NT2/D1 (cell line): ENCODE results near the gene SMPDL3A.

ENCODE experiments used
- DNase-seq: peaks from one replicate; pipeline ENCODE4 v3.0.0-alpha.2; 2011; ENCODE audit warnings: low read depth, low spot score
- H3K27me3 ChIP-seq: 2 replicates; pipeline ENCODE4 v1.6.0; 2011; ENCODE audit warnings: mild to moderate bottlenecking; ENCODE audit not compliant: insufficient read length, insufficient read depth
- H3K36me3 ChIP-seq: 2 replicates; pipeline ENCODE4 v1.6.1; 2011; ENCODE audit warnings: mild to moderate bottlenecking, low read length, mixed read lengths; ENCODE audit not compliant: insufficient read depth, insufficient read length
- H3K4me1 ChIP-seq: 2 replicates; pipeline ENCODE4 v1.5.1; 2011; ENCODE audit not compliant: insufficient read depth, insufficient read length
- H3K4me3 ChIP-seq: 2 replicates; pipeline ENCODE4 v1.5.1; 2011; ENCODE audit warnings: low read depth; ENCODE audit not compliant: insufficient read length
- H3K9ac ChIP-seq: 2 replicates; pipeline ENCODE4 v1.6.0; 2011; ENCODE audit warnings: low read depth; ENCODE audit not compliant: insufficient read length
- H3K9me3 ChIP-seq: 2 replicates; pipeline ENCODE4 v1.5.1; 2011; ENCODE audit warnings: mild to moderate bottlenecking, low read length; ENCODE audit not compliant: insufficient read depth
- SUZ12 ChIP-seq: IDR thresholded peaks from 2 replicates; pipeline ENCODE4 v1.6.1; 2011; ENCODE audit not compliant: insufficient read length, insufficient read depth; ENCODE audit errors: extremely low read depth
- YY1 ChIP-seq: IDR thresholded peaks from 2 replicates; pipeline ENCODE4 v1.6.1; 2011; ENCODE audit not compliant: insufficient read length, insufficient read depth
- ZNF274 ChIP-seq: IDR thresholded peaks from 2 replicates; pipeline ENCODE4 v1.6.1; 2011; ENCODE audit warnings: mild to moderate bottlenecking, low read depth, low read length

Gene SMPDL3A

DNA sequence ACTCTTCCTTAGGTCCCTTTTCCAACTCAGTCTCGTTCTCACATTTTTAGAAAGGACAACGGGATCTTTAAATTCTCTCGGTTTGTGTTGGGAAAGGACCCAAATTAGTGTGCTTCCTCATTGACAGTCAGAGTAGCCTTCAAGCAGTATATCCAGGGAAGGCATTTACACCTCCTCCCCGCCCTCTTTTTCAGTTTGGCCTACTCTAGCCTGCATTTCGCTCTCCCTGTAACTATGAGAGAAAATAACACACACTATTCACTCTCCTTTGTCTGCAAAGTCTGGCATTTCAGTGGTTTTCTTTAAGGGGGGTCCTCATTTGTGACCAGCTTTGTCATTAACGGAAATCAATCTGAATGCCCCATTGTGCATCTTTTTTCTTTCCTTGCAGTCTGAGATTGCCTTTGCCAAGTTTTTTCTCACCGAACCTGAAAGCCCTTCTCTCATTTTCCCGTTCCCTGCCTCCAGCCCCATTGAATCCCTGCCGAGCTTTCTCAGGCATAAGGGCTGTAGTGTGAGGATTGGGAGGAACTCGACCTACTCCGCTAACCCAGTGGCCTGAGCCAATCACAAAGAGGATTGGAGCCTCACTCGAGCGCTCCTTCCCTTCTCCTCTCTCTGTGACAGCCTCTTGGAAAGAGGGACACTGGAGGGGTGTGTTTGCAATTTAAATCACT is 9.9 kb upstream of the SMPDL3A start:
- TF ChIP-seq ZNF274 (no peak), SUZ12 (no peak), YY1 (no peak)
- Histone ChIP-seq H3K36me3 (no peaks in the 10 kb centered on the region), H3K4me3 (no peak overlapping the region), H3K9ac (no peak overlapping the region), H3K4me1 (no peaks in the 10 kb centered on the region), H3K9me3 (no peaks in the 10 kb centered on the region), H3K27me3 (no peaks in the 10 kb centered on the region)
- no peak for DNase-seq

DNA sequence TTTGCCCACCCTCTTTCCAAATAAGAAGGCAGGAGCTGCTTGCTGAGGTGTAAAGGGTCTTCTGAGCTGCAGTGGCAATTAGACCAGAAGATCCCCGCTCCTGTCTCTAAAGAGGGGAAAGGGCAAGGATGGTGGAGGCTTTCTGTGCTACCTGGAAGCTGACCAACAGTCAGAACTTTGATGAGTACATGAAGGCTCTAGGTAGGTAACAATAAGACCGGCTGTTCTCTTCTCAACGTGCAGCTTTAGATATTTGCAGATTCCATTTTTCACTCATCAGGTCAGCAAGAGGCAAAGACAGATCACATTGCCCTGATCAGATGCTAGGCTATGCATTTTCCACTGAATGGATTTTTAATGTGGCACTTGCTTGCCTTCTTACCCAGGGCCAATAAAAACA is 9.4 kb upstream of the SMPDL3A start, which contains the start of gene FABP7:
TSS of gene FABP7 (plus strand) at position 50 of the 400 bp plus-strand sequence. CDS start at position 129, 79 bp downstream.
- H3K4me1 ChIP-seq, result no peaks in the 10 kb centered on the region
- no peak for DNase-seq
- no peak within 1 kb of the TSS for H3K9ac ChIP-seq
- no peaks in the 10 kb centered on the region for H3K27me3 ChIP-seq
- TF ChIP-seq SUZ12, result no peak
- H3K4me3 ChIP-seq, result no peak within 1 kb of the TSS
- H3K9me3 ChIP-seq, result no peaks in the 10 kb centered on the region
- no peaks in the 10 kb centered on the region for H3K36me3 ChIP-seq

DNA sequence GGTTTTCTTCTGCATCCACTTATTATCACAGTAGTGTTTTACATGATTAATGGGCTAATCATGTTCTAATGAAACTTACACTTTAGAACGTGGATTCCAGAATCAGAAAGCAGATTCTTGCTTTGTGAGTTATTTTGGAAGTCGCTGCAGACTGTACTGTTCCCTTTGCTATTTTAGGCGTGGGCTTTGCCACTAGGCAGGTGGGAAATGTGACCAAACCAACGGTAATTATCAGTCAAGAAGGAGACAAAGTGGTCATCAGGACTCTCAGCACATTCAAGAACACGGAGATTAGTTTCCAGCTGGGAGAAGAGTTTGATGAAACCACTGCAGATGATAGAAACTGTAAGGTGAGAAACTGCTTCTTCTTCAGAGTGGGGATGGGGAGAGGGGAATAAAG is 8.9 kb upstream of the SMPDL3A start:
- no peak overlapping the region for H3K9ac ChIP-seq

DNA sequence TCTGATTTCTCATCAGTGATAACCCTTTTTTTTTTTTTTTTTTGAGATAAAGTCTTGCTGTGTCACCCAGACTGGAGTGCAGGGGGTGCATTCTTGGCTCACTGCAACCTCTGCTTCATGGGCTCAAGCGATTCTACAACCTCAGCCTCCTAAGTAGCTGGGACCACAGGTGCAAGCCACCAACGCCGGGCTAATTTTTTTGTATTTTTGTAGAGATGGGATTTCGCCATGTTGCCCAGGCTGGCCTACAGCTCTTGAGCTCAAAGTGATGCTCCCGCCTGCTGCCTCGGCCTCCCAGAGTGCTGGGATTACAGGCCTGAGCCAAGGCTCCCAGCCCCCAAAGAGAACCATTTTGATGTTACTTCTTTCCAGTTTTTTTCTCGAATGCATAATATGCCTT is 7.3 kb upstream of the SMPDL3A start:
- Histone ChIP-seq H3K36me3 (no peaks in the 10 kb centered on the region), H3K4me1 (no peaks in the 10 kb centered on the region), H3K9ac (no peak overlapping the region), H3K27me3 (no peaks in the 10 kb centered on the region), H3K9me3 (no peaks in the 10 kb centered on the region), H3K4me3 (no peak overlapping the region)
- DNase-seq, result no peak
- no peak for TF ChIP-seq SUZ12
- no peak for TF ChIP-seq YY1

More for the DNA sequence above, 8.9 kb upstream of the SMPDL3A start:
- Histone ChIP-seq H3K36me3 (no peaks in the 10 kb centered on the region), H3K27me3 (no peaks in the 10 kb centered on the region), H3K4me1 (no peaks in the 10 kb centered on the region), H3K4me3 (no peak overlapping the region), H3K9me3 (no peaks in the 10 kb centered on the region)
- TF ChIP-seq ZNF274 (no peak), SUZ12 (no peak), YY1 (no peak)
- no peak for DNase-seq

DNA sequence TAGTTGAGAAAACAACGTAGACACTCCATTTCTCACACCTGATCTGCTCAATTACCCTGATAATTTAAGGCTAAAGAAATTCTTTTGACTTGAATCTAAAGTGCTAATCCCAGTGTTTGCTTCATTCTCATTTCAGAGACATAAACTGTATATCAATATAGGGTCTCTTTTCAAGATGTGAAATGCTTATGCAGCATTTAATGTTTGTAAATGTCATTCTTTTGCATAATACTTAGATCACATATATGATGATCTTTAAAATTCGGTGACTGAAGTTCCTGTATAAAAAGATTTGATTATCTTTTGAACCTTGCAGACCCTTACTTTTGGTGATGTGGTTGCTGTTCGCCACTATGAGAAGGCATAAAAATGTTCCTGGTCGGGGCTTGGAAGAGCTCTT is 5.7 kb upstream of the SMPDL3A start:
- Histone ChIP-seq H3K4me1 (no peaks in the 10 kb centered on the region), H3K27me3 (peaks cover 2% of the 10 kb centered on the region), H3K4me3 (no peak overlapping the region), H3K9ac (no peak overlapping the region), H3K9me3 (no peaks in the 10 kb centered on the region), H3K36me3 (no peaks in the 10 kb centered on the region)
- no peak for DNase-seq
- no peak for TF ChIP-seq YY1
- no peak for TF ChIP-seq SUZ12
- no peak for TF ChIP-seq ZNF274

DNA sequence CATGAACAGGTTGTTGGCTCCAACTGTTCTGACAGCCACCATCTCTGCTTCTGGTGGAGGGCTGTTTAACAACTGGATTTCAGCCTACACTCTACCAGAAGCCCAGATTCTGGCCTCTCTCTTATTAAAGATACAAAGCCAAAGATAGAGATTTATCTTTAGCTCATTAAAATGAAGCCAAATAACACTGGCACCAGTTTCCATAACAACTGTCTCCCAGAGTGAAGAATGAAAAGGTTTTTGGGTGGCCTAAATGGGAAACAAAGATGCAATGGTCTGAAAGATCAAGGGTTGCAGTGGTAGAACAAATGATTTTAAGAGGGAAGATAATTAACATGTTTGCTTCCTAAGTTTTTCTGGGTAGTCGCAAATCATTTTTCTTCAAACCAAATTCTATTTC is 3.2 kb upstream of the SMPDL3A start:
- no peak overlapping the region for H3K9ac ChIP-seq
- no peak for TF ChIP-seq YY1
- no peak for TF ChIP-seq ZNF274
- no peak for TF ChIP-seq SUZ12

DNA sequence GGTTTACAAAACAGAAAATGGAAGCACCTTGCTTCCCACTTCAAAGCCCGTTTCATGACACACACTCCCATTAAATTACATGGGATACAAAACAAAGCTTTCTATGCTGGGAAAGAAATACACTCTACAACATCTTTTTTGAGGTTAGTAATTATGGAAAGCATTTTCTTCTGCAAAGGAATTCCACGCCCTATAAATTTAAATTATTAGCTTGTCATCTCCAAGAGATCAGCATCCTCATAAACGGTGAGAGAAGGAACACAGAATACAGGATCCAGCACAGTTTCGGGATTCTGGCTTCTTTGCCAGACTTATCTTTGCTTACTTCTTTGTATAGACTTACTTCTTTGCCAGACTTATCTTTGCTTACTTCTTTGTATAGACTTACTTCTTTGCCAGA is 1.3 kb upstream of the SMPDL3A start:
- Histone ChIP-seq H3K9ac (no peak overlapping the region), H3K4me1 (no peaks in the 10 kb centered on the region), H3K4me3 (no peak overlapping the region), H3K36me3 (no peaks in the 10 kb centered on the region), H3K9me3 (no peaks in the 10 kb centered on the region), H3K27me3 (peaks cover 2% of the 10 kb centered on the region)
- no peak for DNase-seq
- TF ChIP-seq YY1 (no peak), ZNF274 (no peak), SUZ12 (no peak)

More for the DNA sequence above, 3.2 kb upstream of the SMPDL3A start:
- Histone ChIP-seq H3K4me3 (no peak overlapping the region), H3K27me3 (peaks cover 2% of the 10 kb centered on the region), H3K36me3 (no peaks in the 10 kb centered on the region), H3K4me1 (no peaks in the 10 kb centered on the region), H3K9me3 (no peaks in the 10 kb centered on the region)
- no peak for DNase-seq
